Measurements from ENCODE around the gene RAD51B.

The RAD51B gene

GRCh38 chr14:67835596-67835995 lies 16.0 kb downstream of the RAD51B start:
- DNase-seq: no peak

DNA sequence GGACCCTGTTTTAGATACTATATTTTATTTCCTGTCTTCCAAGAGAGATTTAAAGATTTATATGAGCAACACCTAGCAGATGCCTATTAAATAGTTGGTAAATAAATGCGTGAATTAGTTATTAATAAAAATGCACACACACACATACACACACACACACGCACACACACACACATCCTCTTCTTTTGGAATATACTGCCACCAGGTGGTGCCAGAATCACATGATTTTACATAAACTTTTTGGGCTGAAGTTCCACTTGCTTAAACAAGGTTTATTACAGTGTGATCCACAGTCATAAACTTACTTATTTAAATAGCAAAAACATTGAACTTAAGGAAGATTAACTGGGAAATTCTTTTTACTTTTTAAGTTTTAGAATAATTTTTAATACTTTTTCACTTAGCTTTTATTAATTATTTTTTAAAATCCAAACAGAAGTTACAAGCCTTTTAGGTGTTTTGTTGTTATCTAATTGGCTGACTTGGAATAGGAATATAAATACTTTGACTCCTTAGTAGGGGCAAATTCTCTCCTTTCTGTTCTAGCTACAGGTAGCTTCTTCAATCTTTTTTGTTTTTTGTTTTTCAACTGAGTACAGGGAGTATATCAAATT lies 17.5 kb downstream of the RAD51B start:
- peak; percentile 32 for DNase-seq

DNA sequence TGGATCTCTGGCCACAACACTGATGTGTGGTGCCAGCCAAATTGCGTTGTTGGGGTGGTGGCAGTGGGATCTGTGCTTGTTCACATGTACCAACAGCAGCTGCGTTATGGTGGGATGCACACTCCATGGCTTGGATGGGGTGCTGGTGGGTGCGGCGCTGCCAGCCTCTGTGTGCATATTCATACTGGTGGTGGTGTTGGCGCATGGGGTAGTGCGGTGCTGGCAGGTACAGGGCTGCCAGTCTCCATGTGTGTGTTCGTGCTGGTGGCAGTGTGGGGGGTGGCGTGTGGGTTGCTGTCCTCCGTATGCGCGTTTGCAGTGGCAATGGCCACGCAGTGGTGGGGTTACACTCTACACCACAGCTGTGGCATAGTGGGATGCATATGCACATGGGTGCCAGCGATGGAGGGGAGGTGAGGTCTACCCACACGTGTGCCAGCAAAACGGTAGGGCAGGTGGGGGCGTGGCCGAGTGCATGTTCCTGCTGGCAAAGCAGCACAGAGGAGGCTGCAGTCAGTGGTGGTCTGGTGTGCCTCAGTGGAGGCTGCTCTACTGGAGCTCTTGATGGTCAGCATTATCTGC lies 26.5 kb downstream of the RAD51B start:
- no peak for DNase-seq

GRCh38 chr14:67850066-67850830 lies 30.7 kb downstream of the RAD51B start:
- no peak for DNase-seq

DNA sequence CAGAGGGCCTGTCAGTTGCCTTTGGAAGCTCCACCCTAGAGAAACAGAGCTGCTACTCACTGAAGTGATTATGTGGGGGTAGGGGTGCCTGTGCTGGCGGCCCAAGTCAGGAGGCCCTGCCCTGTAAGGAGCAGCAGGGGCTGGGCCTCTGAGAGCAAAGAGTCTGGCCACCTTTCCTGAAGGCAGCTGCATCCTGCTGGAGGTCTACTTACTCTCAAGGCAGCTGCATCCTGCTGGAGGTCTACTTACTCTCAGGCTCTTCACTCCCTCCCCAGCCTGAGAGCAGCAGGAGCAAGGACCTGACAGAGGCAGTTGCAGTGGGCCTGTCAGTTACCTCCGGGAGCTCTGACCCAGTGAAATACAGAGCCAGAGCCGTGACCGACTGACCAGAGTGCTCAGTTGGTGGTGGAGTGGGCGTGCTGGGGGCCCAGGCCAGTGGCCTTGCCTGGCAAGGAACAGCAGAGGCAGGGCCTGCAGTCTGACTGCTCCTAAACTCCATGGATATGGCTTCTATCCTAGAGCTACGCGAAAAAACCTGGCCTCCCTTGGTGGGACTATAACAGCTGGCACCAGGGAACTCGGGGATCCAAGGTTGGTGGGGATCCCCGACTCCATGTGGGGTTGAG lies 32.3 kb downstream of the RAD51B start:
- DNase-seq: no peak

GRCh38 chr14:67852926-67853604 lies 33.5 kb downstream of the RAD51B start:
- DNase-seq: no peak

DNA sequence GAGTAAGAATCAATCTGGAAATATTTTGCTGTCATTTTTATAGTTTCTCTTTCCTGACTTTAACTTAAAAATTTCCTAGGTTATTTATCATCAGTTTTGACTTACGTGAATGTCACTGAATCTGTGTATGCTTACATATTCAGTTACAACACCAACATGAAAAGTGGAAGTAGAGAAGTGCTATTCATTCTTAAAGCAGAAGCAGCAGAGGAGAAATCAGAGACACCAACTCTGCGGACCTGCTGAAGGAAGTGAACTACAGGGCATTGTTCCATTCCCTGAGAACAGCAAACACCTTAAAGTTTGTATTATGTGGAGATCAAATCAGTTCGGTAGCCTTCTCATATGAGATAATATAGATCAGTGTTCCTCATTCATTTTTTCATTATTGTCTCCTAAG lies 34.1 kb downstream of the RAD51B start:
- no peak for DNase-seq

DNA sequence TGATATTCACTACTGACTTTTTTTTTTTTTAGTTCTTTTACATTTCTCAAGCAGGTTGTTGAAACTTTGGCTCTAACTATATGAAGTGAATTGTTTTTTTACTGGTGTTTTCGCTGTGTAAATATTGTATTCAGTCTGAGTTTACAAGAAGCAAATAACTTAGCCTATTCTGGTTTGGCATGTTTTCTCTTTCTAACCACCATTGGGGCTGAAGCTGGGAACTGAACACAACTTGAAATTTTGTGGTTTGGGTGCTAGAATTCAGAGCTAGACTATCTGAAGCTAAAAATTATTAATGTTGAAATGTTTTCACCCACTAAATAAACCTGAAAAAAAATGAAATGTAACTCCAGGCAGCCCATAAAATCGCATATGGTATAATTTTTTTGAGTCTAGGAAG lies 37.2 kb downstream of the RAD51B start:
- no peak for DNase-seq

- no peak for DNase-seq
These were observed 38.3 kb downstream of the RAD51B start for GRCh38 chr14:67857778-67858350.

DNA sequence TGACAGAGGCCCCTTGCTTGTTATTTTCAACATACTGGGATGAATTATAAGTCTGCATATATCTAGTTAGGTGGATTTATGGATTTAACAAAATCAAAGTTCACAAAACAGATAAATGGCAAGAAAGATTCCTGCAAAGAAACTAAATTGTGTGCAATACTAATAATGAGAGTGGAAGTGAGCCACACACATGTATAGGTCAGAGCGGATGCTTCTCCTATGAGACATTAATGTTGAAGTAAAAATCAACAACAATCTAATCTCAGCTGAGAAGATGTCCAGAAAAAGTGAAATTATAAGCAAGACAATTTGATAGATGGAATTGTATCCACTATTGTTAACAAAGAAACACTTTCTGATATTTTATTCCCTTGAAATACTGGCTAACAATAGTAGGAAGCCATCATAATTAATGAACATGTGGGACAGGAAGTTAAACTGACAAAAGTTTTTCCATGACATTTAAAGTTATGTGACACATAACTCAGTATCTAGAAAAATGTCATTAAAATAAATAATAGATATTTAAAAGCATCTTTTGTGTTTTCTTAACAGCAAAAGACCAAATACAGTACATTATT lies 39.7 kb downstream of the RAD51B start:
- DNase-seq: no peak

DNA sequence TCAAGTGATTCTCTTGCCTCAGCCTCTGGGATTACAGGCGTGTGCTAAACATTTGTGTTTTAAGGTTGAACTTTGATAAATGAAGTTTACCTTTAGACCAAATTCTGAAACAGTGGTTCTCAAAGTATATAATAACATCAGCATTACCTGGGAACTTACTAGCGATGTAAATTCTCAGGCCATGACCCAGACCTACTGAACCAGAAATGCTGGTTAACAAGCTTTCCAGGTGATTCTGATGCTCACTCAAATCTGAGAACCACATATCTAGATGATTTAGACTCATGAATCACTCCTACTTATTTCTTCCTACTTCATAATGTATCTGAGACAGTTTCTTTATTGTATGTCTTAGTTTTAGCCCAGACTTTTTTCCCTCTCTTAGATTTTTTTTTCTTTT lies 43.6 kb downstream of the RAD51B start:
- no peak for DNase-seq

GRCh38 chr14:67875175-67876006 lies 55.8 kb downstream of the RAD51B start:
- DNase-seq: no peak

- no peak for DNase-seq
These were observed 59.4 kb downstream of the RAD51B start for GRCh38 chr14:67879026-67879425.

GRCh38 chr14:67881225-67881624 lies 61.6 kb downstream of the RAD51B start:
- no peak for DNase-seq

GRCh38 chr14:67882986-67883555 lies 63.5 kb downstream of the RAD51B start:
- DNase-seq: no peak

GRCh38 chr14:67883717-67884116 lies 64.1 kb downstream of the RAD51B start:
- no peak for DNase-seq

DNA sequence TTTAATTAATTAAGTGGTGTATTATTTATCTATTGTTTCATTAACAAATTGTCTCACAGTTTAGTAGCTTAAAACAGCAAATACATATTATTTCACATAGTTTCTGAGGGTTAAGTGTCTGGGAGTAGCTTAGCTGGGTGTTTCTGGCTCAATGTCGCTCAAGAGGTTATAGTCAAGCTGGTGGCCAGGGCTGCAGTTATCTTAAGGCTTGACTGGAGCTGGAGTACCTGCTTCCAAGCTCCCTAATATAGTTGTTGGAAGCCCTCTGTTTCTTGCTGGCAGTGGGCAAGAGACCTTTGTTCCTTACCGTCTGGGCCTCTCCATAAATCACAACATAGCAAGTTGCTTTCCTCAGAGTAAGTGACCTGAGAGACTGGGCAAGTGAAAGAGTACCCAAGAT lies 66.6 kb downstream of the RAD51B start:
- DNase-seq: no peak

DNA sequence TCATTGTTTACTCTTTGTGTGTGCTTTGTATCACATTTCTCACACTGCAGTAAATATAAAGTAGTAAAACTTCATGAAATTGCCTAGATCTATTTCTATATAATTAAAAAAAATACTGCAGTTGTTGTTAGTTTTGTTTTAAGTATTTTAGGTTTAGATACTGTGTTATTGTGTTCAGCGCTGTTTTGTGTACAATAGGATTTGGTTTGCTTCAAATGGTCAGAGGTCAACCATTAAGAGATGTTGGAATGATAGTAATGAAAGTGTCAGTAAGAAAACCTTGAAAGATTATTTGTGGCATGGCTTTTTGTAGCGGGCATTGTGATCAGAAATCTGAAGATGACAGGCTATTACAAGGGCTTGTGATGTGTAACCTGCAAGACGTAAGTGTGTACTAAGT lies 67.9 kb downstream of the RAD51B start:
- DNase-seq: no peak

DNA sequence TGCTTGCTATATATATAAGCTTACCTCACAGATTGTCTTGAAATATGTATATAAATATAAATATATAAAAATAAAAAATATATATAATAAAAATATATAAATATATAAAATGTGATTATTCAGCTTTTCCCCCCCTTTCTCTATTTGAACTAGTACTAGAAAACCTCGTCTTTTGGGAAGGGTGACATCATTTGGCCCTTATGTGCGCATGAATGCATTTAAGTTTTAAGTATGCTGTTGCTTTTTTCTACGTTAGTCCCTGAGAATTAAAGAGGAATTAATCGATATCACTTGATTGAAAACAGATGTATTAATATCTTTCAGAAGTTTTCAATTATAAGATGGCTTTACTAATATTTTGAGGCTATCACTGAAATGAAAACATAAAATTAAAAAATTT lies 69.9 kb downstream of the RAD51B start:
- DNase-seq: no peak

DNA sequence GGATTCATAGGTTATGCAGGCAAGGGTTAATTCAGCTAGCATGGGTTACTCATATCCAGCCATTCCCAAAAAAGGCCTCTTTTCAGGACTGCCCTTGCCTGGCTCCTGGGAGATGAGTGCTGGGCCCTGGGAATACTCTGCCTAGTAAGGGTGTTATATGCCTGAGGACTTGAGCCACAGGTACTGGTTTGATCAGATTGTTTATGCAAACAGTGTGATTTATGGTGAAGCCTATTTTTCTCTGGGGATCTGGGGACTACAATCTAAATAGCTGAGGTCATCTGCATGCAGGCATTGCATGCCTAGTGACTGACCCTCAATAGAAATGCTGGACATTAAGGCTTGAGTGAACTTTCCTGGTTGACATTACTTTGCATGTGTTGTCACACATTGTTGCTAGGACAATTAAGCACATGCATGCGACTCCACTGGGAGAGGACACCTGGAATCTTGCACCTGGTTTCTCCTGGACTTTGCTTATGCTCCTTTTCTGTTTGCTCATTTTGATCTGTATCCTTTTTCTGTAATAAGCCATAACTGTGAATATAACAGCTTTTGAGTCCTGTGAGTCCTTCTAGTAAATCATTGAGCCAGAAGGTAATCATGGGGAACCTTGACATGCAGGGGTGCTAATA lies 73.0 kb downstream of the RAD51B start:
- DNase-seq: no peak

- DNase-seq: no peak
These were observed 80.7 kb downstream of the RAD51B start for GRCh38 chr14:67900231-67900630.
